ENCODE data around the gene ESRRG.

The ESRRG gene

GRCh38 chr1:216630532-216630931, 92.7 kb downstream of the ESRRG start:
- DNase-seq (ENCODE audit: low read depth in 2 of 2), result no peak

- no peak for DNase-seq (ENCODE audit: low read depth in 2 of 2)
Measured at GRCh38 chr1:216627252-216627651, 96.0 kb downstream of the ESRRG start.

GRCh38 chr1:216626394-216627067, 96.7 kb downstream of the ESRRG start:
- no peak for DNase-seq (ENCODE audit: low read depth in 2 of 2)

GRCh38 chr1:216621536-216621935, 101.7 kb downstream of the ESRRG start:
- DNase-seq (ENCODE audit: low read depth in 2 of 2), result no peak

- no peak for DNase-seq (ENCODE audit: low read depth in 2 of 2)
Measured at GRCh38 chr1:216617081-216617875, 106.0 kb downstream of the ESRRG start.

- no peak for DNase-seq (ENCODE audit: low read depth in 2 of 2)
Measured at GRCh38 chr1:216616425-216616824, 106.8 kb downstream of the ESRRG start.

GRCh38 chr1:216614011-216614934, 109.0 kb downstream of the ESRRG start:
- no peak for DNase-seq (ENCODE audit: low read depth in 2 of 2)

- no peak for DNase-seq (ENCODE audit: low read depth in 2 of 2)
Measured at GRCh38 chr1:216612291-216612690, 110.9 kb downstream of the ESRRG start.

- no peak for DNase-seq (ENCODE audit: low read depth in 2 of 2)
Measured at GRCh38 chr1:216607067-216607697, 116.0 kb downstream of the ESRRG start.

GRCh38 chr1:216606047-216606637, 117.1 kb downstream of the ESRRG start:
- DNase-seq (ENCODE audit: low read depth in 2 of 2), result no peak

GRCh38 chr1:216604771-216605170, 118.5 kb downstream of the ESRRG start:
- no peak for DNase-seq (ENCODE audit: low read depth in 2 of 2)

- no peak for DNase-seq (ENCODE audit: low read depth in 2 of 2)
Measured at GRCh38 chr1:216600730-216601609, 122.3 kb downstream of the ESRRG start.

GRCh38 chr1:216599851-216600250, 123.4 kb downstream of the ESRRG start:
- no peak for DNase-seq (ENCODE audit: low read depth in 2 of 2)

GRCh38 chr1:216598448-216598847, 124.8 kb downstream of the ESRRG start:
- DNase-seq (ENCODE audit: low read depth in 2 of 2), result no peak

- no peak for DNase-seq (ENCODE audit: low read depth in 2 of 2)
Measured at GRCh38 chr1:216596281-216596862, 126.9 kb downstream of the ESRRG start.

GRCh38 chr1:216587715-216588114, 135.5 kb downstream of the ESRRG start:
- DNase-seq (ENCODE audit: low read depth in 2 of 2), result no peak

GRCh38 chr1:216582151-216582550, 141.1 kb downstream of the ESRRG start:
- no peak for DNase-seq (ENCODE audit: low read depth in 2 of 2)

GRCh38 chr1:216580538-216581057, 142.6 kb downstream of the ESRRG start:
- no peak for DNase-seq (ENCODE audit: low read depth in 2 of 2)

- no peak for DNase-seq (ENCODE audit: low read depth in 2 of 2)
Measured at GRCh38 chr1:216576234-216576937, 146.8 kb downstream of the ESRRG start.
